ENCODE measurements around the gene SPAM1.

DNA sequence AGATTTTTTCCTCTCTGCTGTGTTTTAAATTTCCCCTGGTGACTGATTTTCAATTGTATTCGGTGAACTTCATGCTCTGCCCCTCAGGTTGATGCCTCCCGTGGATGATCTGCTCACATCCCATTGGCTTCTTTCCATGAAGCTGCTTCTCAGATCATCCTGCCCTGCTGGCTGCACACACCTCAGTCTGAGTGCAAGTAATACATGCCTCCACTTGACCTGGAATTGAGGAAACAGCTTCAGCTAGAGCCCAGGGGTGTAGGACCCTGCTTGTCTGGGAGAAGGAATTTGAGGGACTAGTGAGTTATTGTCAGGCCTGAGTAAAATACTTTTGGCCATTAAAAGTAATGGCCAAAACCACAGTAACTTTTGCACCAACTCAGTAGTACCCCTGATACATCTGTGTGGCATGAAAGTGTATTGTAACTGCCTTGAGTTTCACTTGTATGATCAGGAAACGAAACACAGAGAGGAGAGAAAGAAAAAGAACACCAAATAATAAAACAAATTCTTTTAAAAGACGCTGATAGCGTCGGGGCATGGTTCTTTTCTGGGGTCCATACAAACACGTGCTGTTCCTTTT, 49.4 kb downstream of the SPAM1 start:
- TF ChIP-seq, protein P1, sequence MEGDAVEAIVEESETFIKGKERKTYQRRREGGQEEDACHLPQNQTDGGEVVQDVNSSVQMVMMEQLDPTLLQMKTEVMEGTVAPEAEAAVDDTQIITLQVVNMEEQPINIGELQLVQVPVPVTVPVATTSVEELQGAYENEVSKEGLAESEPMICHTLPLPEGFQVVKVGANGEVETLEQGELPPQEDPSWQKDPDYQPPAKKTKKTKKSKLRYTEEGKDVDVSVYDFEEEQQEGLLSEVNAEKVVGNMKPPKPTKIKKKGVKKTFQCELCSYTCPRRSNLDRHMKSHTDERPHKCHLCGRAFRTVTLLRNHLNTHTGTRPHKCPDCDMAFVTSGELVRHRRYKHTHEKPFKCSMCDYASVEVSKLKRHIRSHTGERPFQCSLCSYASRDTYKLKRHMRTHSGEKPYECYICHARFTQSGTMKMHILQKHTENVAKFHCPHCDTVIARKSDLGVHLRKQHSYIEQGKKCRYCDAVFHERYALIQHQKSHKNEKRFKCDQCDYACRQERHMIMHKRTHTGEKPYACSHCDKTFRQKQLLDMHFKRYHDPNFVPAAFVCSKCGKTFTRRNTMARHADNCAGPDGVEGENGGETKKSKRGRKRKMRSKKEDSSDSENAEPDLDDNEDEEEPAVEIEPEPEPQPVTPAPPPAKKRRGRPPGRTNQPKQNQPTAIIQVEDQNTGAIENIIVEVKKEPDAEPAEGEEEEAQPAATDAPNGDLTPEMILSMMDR (IDR thresholded peaks at IDR 0.05 in 8 of 11, conservative IDR thresholded peaks at IDR 0.05 in 3 of 11), result no peak
- TF ChIP-seq POLR2A (IDR thresholded peaks at IDR 0.05), result no peak
